Measurements from ENCODE around the gene VKORC1L1. TPM values are rescaled to one million over a fixed set of nuclear protein-coding genes. Genes with fewer than 3 reads are reported as not detected.

The VKORC1L1 gene
- total RNA-seq, 1 experiment from 2014 or later, result 25.3 TPM

- Mint-ChIP-seq H3K4me3 (ENCODE audit: low read depth, unreplicated experiment) (no peak overlapping the region), H3K4me1 (ENCODE audit: low read depth, unreplicated experiment) (peaks cover 16% of the 10 kb centered on the region), H3K27me3 (ENCODE audit: unreplicated experiment) (no peaks in the 10 kb centered on the region), H3K27ac (ENCODE audit: unreplicated experiment) (no peak overlapping the region), H3K9me3 (ENCODE audit: low read depth, unreplicated experiment) (peaks cover 5% of the 10 kb centered on the region), H3K36me3 (ENCODE audit: insufficient read depth, unreplicated experiment) (peaks cover 9% of the 10 kb centered on the region)
- BruUV-seq (replicated peaks), result no TSS peak
- CTCF ChIA-PET, result no interaction called here
- TF ChIP-seq CTCF (IDR thresholded peaks at IDR 0.05; ENCODE audit: unreplicated experiment), result no peak
- intact Hi-C loops (cut with micrococcal nuclease; ENCODE audit: unreplicated experiment), result no loop called here
- DNase-seq, result no peak
These were observed 29.4 kb downstream of the VKORC1L1 start for GRCh38 chr7:65902306-65902705.

- no peaks in the 10 kb centered on the region for H3K27me3 Mint-ChIP-seq (ENCODE audit: unreplicated experiment)
- H3K36me3 Mint-ChIP-seq (ENCODE audit: insufficient read depth, unreplicated experiment), result peaks cover 4% of the 10 kb centered on the region
- H3K4me3 Mint-ChIP-seq (ENCODE audit: low read depth, unreplicated experiment), result peak overlapping the region; percentile 52
- CTCF ChIA-PET, result no interaction called here
- peaks cover 24% of the 10 kb centered on the region for H3K4me1 Mint-ChIP-seq (ENCODE audit: low read depth, unreplicated experiment)
- H3K9me3 Mint-ChIP-seq (ENCODE audit: low read depth, unreplicated experiment), result no peaks in the 10 kb centered on the region
- intact Hi-C loops (cut with micrococcal nuclease; ENCODE audit: unreplicated experiment), result no loop called here
- BruUV-seq (replicated peaks), result no TSS peak
- no peak for TF ChIP-seq CTCF (IDR thresholded peaks at IDR 0.05; ENCODE audit: unreplicated experiment)
- no peak for DNase-seq
- peak overlapping the region; percentile 36 for H3K27ac Mint-ChIP-seq (ENCODE audit: unreplicated experiment)
These were observed 34.8 kb downstream of the VKORC1L1 start for GRCh38 chr7:65907501-65908198.

- Mint-ChIP-seq H3K9me3 (ENCODE audit: low read depth, unreplicated experiment) (peaks cover 3% of the 10 kb centered on the region), H3K4me3 (ENCODE audit: low read depth, unreplicated experiment) (no peak overlapping the region), H3K36me3 (ENCODE audit: insufficient read depth, unreplicated experiment) (peaks cover 4% of the 10 kb centered on the region), H3K27me3 (ENCODE audit: unreplicated experiment) (no peaks in the 10 kb centered on the region), H3K27ac (ENCODE audit: unreplicated experiment) (no peak overlapping the region), H3K4me1 (ENCODE audit: low read depth, unreplicated experiment) (peaks cover 24% of the 10 kb centered on the region)
- no peak for DNase-seq
- intact Hi-C loops (cut with micrococcal nuclease; ENCODE audit: unreplicated experiment), result no loop called here
- no peak for TF ChIP-seq CTCF (IDR thresholded peaks at IDR 0.05; ENCODE audit: unreplicated experiment)
- CTCF ChIA-PET, result no interaction called here
- BruUV-seq (replicated peaks), result no TSS peak
These were observed 37.4 kb downstream of the VKORC1L1 start for GRCh38 chr7:65910237-65910636.

GRCh38 chr7:65912237-65912636, 39.4 kb downstream of the VKORC1L1 start:
- Mint-ChIP-seq H3K9me3 (ENCODE audit: low read depth, unreplicated experiment) (peaks cover 3% of the 10 kb centered on the region), H3K27ac (ENCODE audit: unreplicated experiment) (no peak overlapping the region), H3K27me3 (ENCODE audit: unreplicated experiment) (no peaks in the 10 kb centered on the region), H3K36me3 (ENCODE audit: insufficient read depth, unreplicated experiment) (no peaks in the 10 kb centered on the region), H3K4me1 (ENCODE audit: low read depth, unreplicated experiment) (peaks cover 13% of the 10 kb centered on the region), H3K4me3 (ENCODE audit: low read depth, unreplicated experiment) (no peak overlapping the region)
- CTCF ChIA-PET, result no interaction called here
- intact Hi-C loops (cut with micrococcal nuclease; ENCODE audit: unreplicated experiment), result no loop called here
- TF ChIP-seq CTCF (IDR thresholded peaks at IDR 0.05; ENCODE audit: unreplicated experiment), result no peak
- no TSS peak for BruUV-seq (replicated peaks)
- DNase-seq, result no peak
